CD8-positive, alpha-beta memory T cell (primary cell): ENCODE measurements around the gene PLXNA2. TPM values are rescaled to one million over a fixed set of nuclear protein-coding genes. Genes with fewer than 3 reads are reported as not detected.

Source experiments
- CTCF ChIA-PET: fragments of 350-600 bp; sonication (Branson Sonifier 250); formaldehyde crosslinking; loops from one replicate; lab custom pipeline; 2021; ENCODE audit warnings: antibody characterized with exemption; lab: Charles Lee
- POLR2A ChIA-PET: fragments of 350-600 bp; sonication (Branson Sonifier 250); formaldehyde crosslinking; loops from one replicate; lab custom pipeline; 2021; ENCODE audit warnings: antibody characterized with exemption; lab: Charles Lee
- DNase-seq, 5 donors: peaks; one replicate each; pipeline versions ENCODE4 v3.0.0 to v3.0.0-alpha.2; 2020 to 2022; ENCODE audit warnings: mixed read lengths in 1 of 5
- H3K27ac ChIP-seq: one replicate; pipeline ENCODE4 v1.7.0; 2013; ENCODE audit warnings: low read depth, mild to moderate bottlenecking, low read length, moderate library complexity
- H3K27me3 ChIP-seq: 2 replicates; pipeline ENCODE4 v1.7.0; 2013; ENCODE audit warnings: low read length, mild to moderate bottlenecking; ENCODE audit not compliant: insufficient read depth, poor library complexity, severe bottlenecking
- H3K36me3 ChIP-seq: 2 replicates; pipeline ENCODE4 v1.7.0; 2013; ENCODE audit warnings: mild to moderate bottlenecking, low read length, moderate library complexity; ENCODE audit not compliant: insufficient read depth
- H3K4me1 ChIP-seq: 2 replicates; pipeline ENCODE4 v1.7.0; 2013; ENCODE audit warnings: mild to moderate bottlenecking, low read length, moderate library complexity; ENCODE audit not compliant: insufficient read depth
- H3K4me3 ChIP-seq: 2 replicates; pipeline ENCODE4 v1.7.0; 2013; ENCODE audit warnings: mild to moderate bottlenecking, low read length
- H3K9me3 ChIP-seq: 2 replicates; pipeline ENCODE4 v1.7.0; 2013; ENCODE audit warnings: mild to moderate bottlenecking, low read length
- H3K27ac Mint-ChIP-seq, 8 donors: one replicate each; pipeline ENCODE4 v1.8.0; 2020 to 2021; ENCODE audit warnings: mixed read lengths in 8 of 8, mild to moderate bottlenecking in 6 of 8, inconsistent platforms in 3 of 8, moderate library complexity in 3 of 8
- H3K27me3 Mint-ChIP-seq, 2 donors: one replicate each; pipeline ENCODE4 v1.8.0; 2020 to 2021; ENCODE audit warnings: mixed read lengths in 2 of 2, mild to moderate bottlenecking in 1 of 2, moderate library complexity in 1 of 2
- H3K36me3 Mint-ChIP-seq, 3 donors: one replicate each; pipeline ENCODE4 v1.8.0; 2020 to 2021; ENCODE audit warnings: mixed read lengths in 3 of 3, inconsistent platforms in 1 of 3, mild to moderate bottlenecking in 1 of 3
- H3K4me1 Mint-ChIP-seq, 3 donors: one replicate each; pipeline ENCODE4 v1.8.0; 2020 to 2021; ENCODE audit warnings: mixed read lengths in 3 of 3, inconsistent platforms in 1 of 3, mild to moderate bottlenecking in 1 of 3
- H3K4me3 Mint-ChIP-seq, 7 donors: one replicate each; pipeline ENCODE4 v1.8.0; 2020 to 2021; ENCODE audit warnings: mixed read lengths in 7 of 7, mild to moderate bottlenecking in 6 of 7, moderate library complexity in 4 of 7, inconsistent platforms in 2 of 7
- H3K9me3 Mint-ChIP-seq, 5 donors: one replicate each; pipeline ENCODE4 v1.8.0; 2020 to 2022; ENCODE audit warnings: mixed read lengths in 5 of 5, mild to moderate bottlenecking in 3 of 5, moderate library complexity in 2 of 5, inconsistent platforms in 1 of 5
- polyA plus RNA-seq: library from polyadenylated mRNA; unstranded; fragments of 300-500 nt; fragmentation: Illumina TruSeq; gene quantifications from one replicate; pipeline ENCODE4 v1.2.3, GENCODE V29; 2021
- total RNA-seq, 2 experiments: library from RNA; stranded (reverse); gene quantifications; one replicate each; pipeline ENCODE4 v1.2.3, GENCODE V29; 2021

PLXNA2 gene
- total and polyA plus RNA-seq, 3 experiments from 2014 or later = 0.75 to 1.1 (median 1.0) TPM

DNA sequence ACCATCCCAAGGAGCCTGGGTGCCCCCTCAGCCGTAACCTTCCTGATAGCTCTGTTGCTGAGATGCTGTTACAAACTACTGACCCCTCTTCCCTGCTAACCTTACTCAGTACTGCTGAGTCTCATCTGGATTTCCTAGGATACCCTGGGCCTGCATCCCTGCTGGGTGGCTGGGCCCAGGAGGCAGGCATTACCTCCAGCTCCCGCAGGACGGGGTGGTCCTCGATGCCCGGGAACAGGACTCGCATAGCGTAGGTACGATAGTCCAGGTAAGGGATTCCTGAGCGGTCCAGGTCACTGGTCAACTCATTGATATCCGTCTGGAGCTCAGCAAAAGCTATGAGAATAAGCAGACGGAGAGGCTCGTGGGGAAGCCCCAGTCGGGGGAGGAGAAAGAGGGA is 201.3 kb downstream of the PLXNA2 start:
- CTCF ChIA-PET = interaction anchor here (1.3 kb wide), 1 partner anchor 51 kb away, joined by 3 read pairs; no protein-coding TSS in a partner anchor
- Mint-ChIP-seq H3K27me3 (peaks cover 0 to 4% of the 10 kb centered on the region in 2 donors), H3K9me3 (no peaks in the 10 kb centered on the region), H3K4me1 (no peaks in the 10 kb centered on the region), H3K27ac (peak overlapping the region in 1 of 8 donors; percentile 18), H3K4me3 (no peak overlapping the region), H3K36me3 (peaks cover 0 to 2% (median 0%) of the 10 kb centered on the region in 3 donors)
- Histone ChIP-seq H3K4me3 (no peak overlapping the region), H3K27me3 (no peaks in the 10 kb centered on the region), H3K36me3 (no peaks in the 10 kb centered on the region), H3K4me1 (no peaks in the 10 kb centered on the region), H3K27ac (no peak overlapping the region), H3K9me3 (no peaks in the 10 kb centered on the region)
- DNase-seq = no peak
- POLR2A ChIA-PET = no interaction called here

DNA sequence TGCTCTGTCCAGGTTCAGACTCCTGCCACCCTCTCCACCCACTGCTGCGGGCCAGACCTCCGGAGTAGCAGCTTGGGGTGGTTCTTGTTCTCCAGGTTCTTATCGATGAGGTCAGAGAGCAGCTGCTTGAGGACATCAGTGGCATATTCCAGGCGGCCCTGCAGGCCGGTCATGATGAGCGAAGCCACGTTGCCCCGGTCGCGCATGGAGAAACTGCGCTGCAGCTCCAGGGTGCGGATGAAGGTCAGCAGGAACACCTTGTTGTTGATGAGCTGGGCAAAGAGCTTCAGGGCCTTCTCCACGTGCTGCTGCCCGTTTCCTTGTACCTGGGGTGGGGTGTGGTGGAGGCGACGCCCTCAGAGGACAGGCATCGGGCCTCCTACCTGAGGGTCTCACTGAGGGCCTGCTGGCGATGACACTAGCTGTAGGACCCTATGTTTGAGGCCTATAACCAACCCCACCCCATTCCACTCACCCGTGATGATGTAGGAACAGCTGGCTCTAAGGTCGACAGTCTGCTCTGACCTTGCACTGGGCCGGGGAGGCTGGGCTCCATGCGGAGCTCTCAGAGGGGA is 202.1 kb downstream of the PLXNA2 start:
- CTCF ChIA-PET = interaction anchor here (1.3 kb wide), 1 partner anchor 52 kb away, joined by 3 read pairs; no protein-coding TSS in a partner anchor
- H3K27ac Mint-ChIP-seq = peak overlapping the region in 1 of 8 donors; percentile 76

DNA sequence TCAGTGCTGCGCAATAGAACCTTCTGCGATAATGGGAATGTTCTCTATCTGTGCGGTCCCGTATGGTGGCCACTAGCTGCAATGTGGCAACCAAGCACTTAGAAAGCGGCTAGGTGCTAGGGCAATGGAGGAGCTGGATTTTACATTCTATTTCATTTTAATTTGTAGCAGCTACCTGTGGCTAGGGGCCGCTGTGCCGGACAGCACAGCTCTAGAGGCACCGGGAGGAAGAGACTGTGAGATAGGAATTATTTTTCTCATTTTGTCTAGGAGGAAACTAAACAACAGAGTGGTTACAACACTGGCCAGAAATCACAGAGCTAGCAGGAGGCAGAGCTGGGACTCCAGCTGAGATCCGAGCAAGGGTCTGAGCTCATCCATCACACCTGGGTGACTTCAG is 202.7 kb downstream of the PLXNA2 start:
- ChIA-PET POLR2A (no interaction called here), CTCF (interaction anchor here (1.3 kb wide), 1 partner anchor 53 kb away, joined by 3 read pairs; no protein-coding TSS in a partner anchor)
- H3K4me1 Mint-ChIP-seq = no peaks in the 10 kb centered on the region
- no peaks in the 10 kb centered on the region for H3K9me3 ChIP-seq
- no peak overlapping the region for H3K4me3 Mint-ChIP-seq
- no peaks in the 10 kb centered on the region for H3K4me1 ChIP-seq
- no peak overlapping the region for H3K4me3 ChIP-seq
- H3K27me3 ChIP-seq = no peaks in the 10 kb centered on the region
- H3K36me3 ChIP-seq = no peaks in the 10 kb centered on the region
- H3K36me3 Mint-ChIP-seq = peaks cover 0 to 3% (median 0%) of the 10 kb centered on the region in 3 donors
- H3K27ac Mint-ChIP-seq = no peak overlapping the region
- DNase-seq = no peak
- H3K9me3 Mint-ChIP-seq = no peaks in the 10 kb centered on the region
- no peak overlapping the region for H3K27ac ChIP-seq
- H3K27me3 Mint-ChIP-seq = peaks cover 0 to 4% of the 10 kb centered on the region in 2 donors

More for the DNA sequence above, 202.1 kb downstream of the PLXNA2 start:
- DNase-seq = no peak
- no peaks in the 10 kb centered on the region for H3K4me1 Mint-ChIP-seq
- H3K27me3 Mint-ChIP-seq = peaks cover 0 to 4% of the 10 kb centered on the region in 2 donors
- H3K36me3 Mint-ChIP-seq = peaks cover 0 to 3% (median 0%) of the 10 kb centered on the region in 3 donors
- Histone ChIP-seq H3K27me3 (no peaks in the 10 kb centered on the region), H3K9me3 (no peaks in the 10 kb centered on the region), H3K4me3 (no peak overlapping the region), H3K36me3 (no peaks in the 10 kb centered on the region), H3K27ac (no peak overlapping the region), H3K4me1 (no peaks in the 10 kb centered on the region)
- H3K4me3 Mint-ChIP-seq = no peak overlapping the region
- H3K9me3 Mint-ChIP-seq = no peaks in the 10 kb centered on the region
- POLR2A ChIA-PET = no interaction called here

DNA sequence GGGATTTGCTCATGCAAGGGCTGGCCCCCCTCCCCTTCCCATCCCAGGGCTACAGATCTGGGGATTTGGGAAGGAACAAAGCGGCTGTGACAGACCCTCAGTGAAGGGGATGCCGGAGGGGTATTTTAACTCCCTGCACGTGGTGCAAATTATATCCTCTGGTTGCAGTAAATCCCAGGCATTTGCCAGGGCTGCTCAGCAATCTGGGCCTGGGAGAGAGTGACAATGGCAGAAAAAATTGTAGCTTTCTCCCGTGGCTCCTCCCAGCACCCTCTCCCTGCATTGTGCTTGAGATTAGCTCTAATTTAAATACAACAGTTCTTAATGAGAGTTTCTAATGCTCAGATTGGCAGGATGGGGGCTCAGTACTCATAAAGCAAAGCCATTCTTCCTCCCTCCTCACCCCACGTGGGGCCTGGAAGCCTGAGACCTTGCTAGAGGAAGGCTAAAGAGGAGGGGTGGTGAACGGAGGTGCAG is 203.3 kb downstream of the PLXNA2 start:
- Mint-ChIP-seq H3K27me3 (peaks cover 0 to 4% of the 10 kb centered on the region in 2 donors), H3K9me3 (no peaks in the 10 kb centered on the region), H3K4me3 (no peak overlapping the region), H3K4me1 (no peaks in the 10 kb centered on the region), H3K27ac (no peak overlapping the region), H3K36me3 (peaks cover 0 to 3% (median 0%) of the 10 kb centered on the region in 3 donors)
- H3K4me1 ChIP-seq = no peaks in the 10 kb centered on the region
- H3K27me3 ChIP-seq = no peaks in the 10 kb centered on the region
- no peaks in the 10 kb centered on the region for H3K36me3 ChIP-seq
- H3K4me3 ChIP-seq = no peak overlapping the region
- ChIA-PET POLR2A (no interaction called here), CTCF (no interaction called here)
- no peak for DNase-seq
- no peak overlapping the region for H3K27ac ChIP-seq
- no peaks in the 10 kb centered on the region for H3K9me3 ChIP-seq

DNA sequence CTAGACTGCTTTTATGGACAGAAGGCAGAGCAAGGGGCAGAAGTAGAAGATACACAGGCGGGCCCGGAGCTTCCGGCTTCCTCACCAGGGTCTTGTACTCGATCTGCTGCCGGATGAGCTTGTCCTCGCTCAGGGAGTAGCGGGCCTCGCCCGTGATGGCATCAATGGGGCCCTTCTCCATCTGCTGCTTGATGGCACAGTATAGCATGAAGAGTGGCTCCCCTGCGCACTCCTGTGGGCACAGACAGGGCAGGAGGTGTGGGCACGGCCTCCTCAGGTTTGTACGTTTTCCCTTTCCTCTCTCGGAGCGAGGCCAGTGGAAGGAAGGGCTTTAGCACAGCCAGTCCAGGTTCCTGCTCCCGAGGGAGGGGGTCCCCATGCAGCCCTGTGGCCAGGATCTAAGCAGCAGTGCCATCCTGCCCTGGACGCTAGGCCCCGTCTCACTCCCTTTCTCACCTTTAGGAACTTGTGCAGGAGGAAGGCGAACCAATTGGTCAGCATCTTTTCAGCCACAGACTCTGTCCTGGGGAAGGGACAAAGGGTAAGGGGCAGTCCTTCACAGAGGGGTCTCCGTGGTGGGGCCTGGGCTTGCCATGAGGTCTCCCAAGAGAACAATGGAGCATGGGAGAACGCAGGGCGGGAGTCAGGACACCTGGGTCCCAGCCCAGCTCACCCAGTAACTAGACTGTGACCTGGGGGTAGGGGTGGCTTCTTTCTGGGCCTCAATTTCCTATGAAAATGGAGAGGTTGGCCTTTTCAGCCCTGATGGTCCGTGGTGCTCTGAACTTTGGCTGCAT is 204.4 kb downstream of the PLXNA2 start:
- no peaks in the 10 kb centered on the region for H3K36me3 ChIP-seq
- H3K9me3 ChIP-seq = no peaks in the 10 kb centered on the region
- H3K4me1 ChIP-seq = no peaks in the 10 kb centered on the region
- no peaks in the 10 kb centered on the region for H3K27me3 ChIP-seq
- Mint-ChIP-seq H3K27me3 (peaks cover 0 to 4% of the 10 kb centered on the region in 2 donors), H3K36me3 (peaks cover 0 to 3% (median 0%) of the 10 kb centered on the region in 3 donors), H3K4me1 (no peaks in the 10 kb centered on the region), H3K4me3 (no peak overlapping the region), H3K9me3 (no peaks in the 10 kb centered on the region), H3K27ac (no peak overlapping the region)
- CTCF ChIA-PET = no interaction called here
- H3K27ac ChIP-seq = no peak overlapping the region
- POLR2A ChIA-PET = no interaction called here
- DNase-seq = no peak
- H3K4me3 ChIP-seq = no peak overlapping the region

DNA sequence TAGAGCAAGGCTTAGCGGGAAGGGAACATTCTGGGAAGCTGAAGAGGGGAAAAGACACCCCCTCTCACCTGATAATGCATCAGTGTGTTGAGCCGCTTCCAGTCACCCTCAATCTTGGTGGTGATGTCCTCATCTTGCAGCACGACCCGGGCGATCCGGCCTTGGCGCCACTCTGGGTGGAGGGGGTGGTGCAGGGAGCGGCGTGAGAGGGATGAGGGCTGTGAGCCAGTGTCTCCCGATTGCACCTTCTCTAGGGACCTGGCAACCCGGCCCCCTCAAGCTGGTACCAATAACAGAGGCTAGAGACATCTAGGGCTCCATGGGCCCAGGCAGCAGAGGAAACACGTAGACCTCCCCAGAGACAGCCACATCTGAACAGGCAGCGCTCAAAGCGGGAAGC is 205.9 kb downstream of the PLXNA2 start:
- CTCF ChIA-PET = no interaction called here
- no peak overlapping the region for H3K4me3 ChIP-seq
- no peaks in the 10 kb centered on the region for H3K36me3 ChIP-seq
- Mint-ChIP-seq H3K4me3 (no peak overlapping the region), H3K27me3 (peaks cover 3 to 8% of the 10 kb centered on the region in 2 donors), H3K27ac (no peak overlapping the region), H3K9me3 (no peaks in the 10 kb centered on the region), H3K36me3 (peaks cover 0 to 5% (median 0%) of the 10 kb centered on the region in 3 donors), H3K4me1 (no peaks in the 10 kb centered on the region)
- H3K27me3 ChIP-seq = no peaks in the 10 kb centered on the region
- H3K4me1 ChIP-seq = no peaks in the 10 kb centered on the region
- POLR2A ChIA-PET = no interaction called here
- H3K27ac ChIP-seq = no peak overlapping the region
- no peak for DNase-seq
- no peaks in the 10 kb centered on the region for H3K9me3 ChIP-seq

DNA sequence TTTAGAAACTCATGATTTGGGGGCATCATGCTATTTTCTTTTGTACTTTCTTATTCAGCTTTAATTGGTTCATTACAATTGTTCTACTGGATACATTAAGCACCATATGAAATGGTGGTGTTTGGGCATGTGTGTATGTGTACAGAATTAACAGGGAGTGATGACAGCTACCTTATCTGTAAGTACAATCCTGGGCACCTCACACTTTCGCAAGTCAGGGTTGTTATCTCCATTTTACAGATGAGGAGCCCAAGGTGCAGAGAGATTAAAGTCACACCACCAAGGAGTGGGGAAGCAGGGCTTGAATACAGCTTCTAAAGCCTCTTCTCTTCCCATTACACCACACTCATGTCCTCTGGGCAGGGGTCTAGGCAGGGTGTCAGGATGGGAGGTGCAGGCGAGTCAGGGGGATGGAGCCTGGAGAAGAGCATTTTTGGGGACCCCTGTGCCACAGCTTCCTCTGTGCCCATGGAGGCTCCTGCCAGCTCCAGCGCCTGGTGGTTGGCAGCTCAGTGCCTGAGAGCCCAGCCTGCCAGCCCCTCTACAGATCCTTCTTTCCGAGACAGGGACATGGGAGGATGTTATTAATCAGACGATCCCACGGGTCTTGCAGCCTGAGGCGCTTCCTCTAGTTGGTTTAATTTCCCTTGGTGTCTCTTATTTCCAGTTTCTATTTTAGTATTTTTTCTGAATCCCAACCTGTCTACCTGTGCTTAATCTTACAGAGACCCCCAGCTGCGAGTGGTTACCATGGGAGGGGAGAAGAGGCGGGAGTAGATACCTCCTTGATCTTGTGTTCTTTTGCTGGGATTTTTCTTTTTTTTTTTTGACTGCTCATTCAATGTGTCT is 207.0 kb downstream of the PLXNA2 start:
- CTCF ChIA-PET = interaction anchor here (2.0 kb wide), 1 partner anchor 15 kb away, joined by 7 read pairs; no protein-coding TSS in a partner anchor

More for the DNA sequence above, 207.0 kb downstream of the PLXNA2 start:
- H3K9me3 ChIP-seq = no peaks in the 10 kb centered on the region
- no peak overlapping the region for H3K4me3 ChIP-seq
- peaks cover 4 to 6% of the 10 kb centered on the region in 2 donors for H3K27me3 Mint-ChIP-seq
- H3K36me3 ChIP-seq = no peaks in the 10 kb centered on the region
- H3K4me3 Mint-ChIP-seq = no peak overlapping the region
- H3K36me3 Mint-ChIP-seq = peaks cover 0 to 5% (median 0%) of the 10 kb centered on the region in 3 donors
- H3K4me1 ChIP-seq = no peaks in the 10 kb centered on the region
- H3K27me3 ChIP-seq = no peaks in the 10 kb centered on the region
- H3K27ac ChIP-seq = no peak overlapping the region
- POLR2A ChIA-PET = no interaction called here
- no peak for DNase-seq
- no peaks in the 10 kb centered on the region for H3K9me3 Mint-ChIP-seq
- no peaks in the 10 kb centered on the region for H3K4me1 Mint-ChIP-seq
- no peak overlapping the region for H3K27ac Mint-ChIP-seq
